WTC11 (cell line): ENCODE measurements around the gene ZACN. TPM values are rescaled to one million over a fixed set of nuclear protein-coding genes. Genes with fewer than 3 reads are reported as not detected.

Experiments
- ATAC-seq: fragments of 200-7000 bp; cut with Tn5 transposase; 2 replicates; pipeline ENCODE4 v1.10.0; 2021; ENCODE audit warnings: mild to moderate bottlenecking, moderate library complexity
- CTCF ChIA-PET: fragments of 300-600 bp; sonication (Branson Sonifier 250); formaldehyde crosslinking; loops from one replicate; lab custom pipeline; 2021; ENCODE audit warnings: antibody characterized with exemption; lab: Charles Lee
- POLR2A ChIA-PET: fragments of 350-600 bp; sonication (Branson Sonifier 250); formaldehyde crosslinking; loops from one replicate; lab custom pipeline; 2021; ENCODE audit warnings: antibody characterized with exemption; lab: Charles Lee
- DNase-seq: peaks from one replicate; pipeline ENCODE4 v3.0.0; 2021; ENCODE audit warnings: low spot score
- H3K27ac Mint-ChIP-seq: 2 replicates; pipeline ENCODE4 v1.8.0; 2021; ENCODE audit warnings: mixed read lengths
- H3K27me3 Mint-ChIP-seq: 2 replicates; pipeline ENCODE4 v1.8.0; 2021; ENCODE audit warnings: low read depth, mild to moderate bottlenecking, moderate library complexity, mixed read lengths
- H3K36me3 Mint-ChIP-seq: 2 replicates; pipeline ENCODE4 v1.8.0; 2021; ENCODE audit warnings: mixed read lengths
- H3K4me1 Mint-ChIP-seq: 2 replicates; pipeline ENCODE4 v1.8.0; 2022; ENCODE audit warnings: mixed read lengths
- H3K4me3 Mint-ChIP-seq: 2 replicates; pipeline ENCODE4 v1.8.0; 2021; ENCODE audit warnings: mild to moderate bottlenecking, moderate library complexity, mixed read lengths
- H3K9me3 Mint-ChIP-seq: 2 replicates; pipeline ENCODE4 v1.8.0; 2021; ENCODE audit warnings: mixed read lengths
- CREM ChIP-seq: sonication (generic); formaldehyde crosslinking; IDR thresholded peaks from 2 replicates; pipeline ENCODE4 v1.8.1; 2022; ENCODE audit warnings: mild to moderate bottlenecking, missing genetic modification reagents, moderate library complexity
- ELF4 ChIP-seq: sonication (generic); formaldehyde crosslinking; IDR thresholded peaks from 2 replicates; pipeline ENCODE4 v1.8.1; 2022; ENCODE audit warnings: low read depth, mild to moderate bottlenecking, moderate library complexity, missing genetic modification reagents
- FOXP1 ChIP-seq: sonication (generic); formaldehyde crosslinking; IDR thresholded peaks from 2 replicates; pipeline ENCODE4 v1.8.0; 2022; ENCODE audit warnings: missing genetic modification reagents, mild to moderate bottlenecking, moderate library complexity, borderline replicate concordance
- GABPB1 ChIP-seq: sonication (generic); formaldehyde crosslinking; IDR thresholded peaks from 2 replicates; pipeline ENCODE4 v1.8.1; 2023; ENCODE audit warnings: mild to moderate bottlenecking, missing genetic modification reagents
- HMGXB4 ChIP-seq: sonication (generic); formaldehyde crosslinking; IDR thresholded peaks from 2 replicates; pipeline ENCODE4 v1.8.1; 2023; ENCODE audit warnings: mild to moderate bottlenecking, moderate library complexity, missing genetic modification reagents
- IRF1 ChIP-seq: sonication (generic); formaldehyde crosslinking; IDR thresholded peaks from 2 replicates; pipeline ENCODE4 v1.8.0; 2023; ENCODE audit warnings: missing genetic modification reagents
- MAX ChIP-seq: sonication (generic); formaldehyde crosslinking; IDR thresholded peaks from 2 replicates; pipeline ENCODE4 v1.8.0; 2022; ENCODE audit warnings: mild to moderate bottlenecking, missing genetic modification reagents
- PRDM15 ChIP-seq: sonication (generic); formaldehyde crosslinking; IDR thresholded peaks from 2 replicates; pipeline ENCODE4 v1.8.0; 2022; ENCODE audit warnings: missing genetic modification reagents
- SOX15 ChIP-seq: fragments of 250-450 bp; sonication (Bioruptor Pico); IDR thresholded peaks from 2 replicates; pipeline ENCODE4 v1.9.0; 2021; ENCODE audit warnings: mild to moderate bottlenecking
- SP1 ChIP-seq: sonication (generic); formaldehyde crosslinking; conservative IDR thresholded peaks from 2 replicates; pipeline ENCODE4 v1.8.1; 2022; ENCODE audit warnings: missing genetic modification reagents
- STAT6 ChIP-seq: sonication (generic); formaldehyde crosslinking; conservative IDR thresholded peaks from 2 replicates; pipeline ENCODE4 v1.8.1; 2023; ENCODE audit warnings: mild to moderate bottlenecking, low read depth, missing genetic modification reagents, moderate library complexity
- USF2 ChIP-seq: sonication (generic); formaldehyde crosslinking; IDR thresholded peaks from 2 replicates; pipeline ENCODE4 v1.8.1; 2023; ENCODE audit warnings: mild to moderate bottlenecking, missing genetic modification reagents, moderate library complexity
- ZBTB21 ChIP-seq: sonication (generic); formaldehyde crosslinking; IDR thresholded peaks from 2 replicates; pipeline ENCODE4 v1.8.1; 2023; ENCODE audit warnings: mild to moderate bottlenecking, missing genetic modification reagents, borderline replicate concordance
- ZMAT4 ChIP-seq: fragments of 250-450 bp; sonication (Bioruptor Pico); IDR thresholded peaks from 2 replicates; pipeline ENCODE4 v1.9.0; 2021; ENCODE audit warnings: mild to moderate bottlenecking
- ZNF396 ChIP-seq: fragments of 250-450 bp; sonication (Bioruptor Pico); IDR thresholded peaks from 2 replicates; pipeline ENCODE4 v1.8.0; 2021; ENCODE audit warnings: mild to moderate bottlenecking, moderate library complexity, borderline replicate concordance
- ZNF671 ChIP-seq: fragments of 250-450 bp; sonication (Bioruptor Pico); IDR thresholded peaks from 2 replicates; pipeline ENCODE4 v1.8.0; 2021; ENCODE audit warnings: mild to moderate bottlenecking
- total RNA-seq: library from RNA; stranded (reverse); gene quantifications from 3 replicates; pipeline ENCODE4 v1.2.3, GENCODE V29; 2021

Gene ZACN
- total RNA-seq, 1 experiment from 2014 or later, result 0.28 TPM

GRCh38 chr17:76082326-76083251, 3.6 kb downstream of the ZACN start (continued):
- no peak for TF ChIP-seq ZNF396 (CRISPR knock-in tag)
- no peak for TF ChIP-seq CREM (CRISPR knock-in tag)
- TF ChIP-seq GABPB1 (CRISPR knock-in tag), result no peak

- CTCF ChIA-PET, result interaction anchor here (0.9 to 1.7 kb wide), 2 partner anchors 9 to 178 kb away, joined by 3 to 5 read pairs; partner anchors contain the start of gene GALR2
- Mint-ChIP-seq H3K9me3 (no peaks in the 10 kb centered on the region), H3K36me3 (peaks cover 27% of the 10 kb centered on the region)
- TF ChIP-seq ZBTB21, result no peak
- TF ChIP-seq IRF1 (CRISPR knock-in tag), result no peak
- TF ChIP-seq HMGXB4 (CRISPR knock-in tag), result no peak
- TF ChIP-seq SP1, result no peak
- no peak for TF ChIP-seq MAX (CRISPR knock-in tag)
- no peak for TF ChIP-seq SOX15
- no peak for TF ChIP-seq FOXP1 (CRISPR knock-in tag)
- no peak for TF ChIP-seq ZNF671 (CRISPR knock-in tag)
- TF ChIP-seq PRDM15 (CRISPR knock-in tag), result no peak
- TF ChIP-seq ZMAT4, result no peak
- TF ChIP-seq ELF4 (CRISPR knock-in tag), result no peak
- no peak for TF ChIP-seq USF2 (CRISPR knock-in tag)
- TF ChIP-seq STAT6 (CRISPR knock-in tag), result no peak
- TF ChIP-seq, all 79 proteins: peak for 0
- POLR2A ChIA-PET, result no interaction called here
- Mint-ChIP-seq H3K4me3 (no peak overlapping the region), H3K27me3 (peaks cover 11% of the 10 kb centered on the region), H3K4me1 (peaks cover 25% of the 10 kb centered on the region), H3K27ac (no peak overlapping the region)
- ATAC-seq, result no peak
- DNase-seq, result no peak
These were observed 4.7 kb downstream of the ZACN start for GRCh38 chr17:76083536-76084182.
